Measurements from ENCODE around the gene TIMD4. TPM values are rescaled to one million over a fixed set of nuclear protein-coding genes. Genes with fewer than 3 reads are reported as not detected.
"Not testable (repeated sequence)": the region's sequence is repeated elsewhere in the genome, so short reads cannot be mapped to it uniquely, and the experiment has no call there.

The TIMD4 gene
- total and polyA plus RNA-seq, 8 donors: 0.50 TPM; not detected in 7

DNA sequence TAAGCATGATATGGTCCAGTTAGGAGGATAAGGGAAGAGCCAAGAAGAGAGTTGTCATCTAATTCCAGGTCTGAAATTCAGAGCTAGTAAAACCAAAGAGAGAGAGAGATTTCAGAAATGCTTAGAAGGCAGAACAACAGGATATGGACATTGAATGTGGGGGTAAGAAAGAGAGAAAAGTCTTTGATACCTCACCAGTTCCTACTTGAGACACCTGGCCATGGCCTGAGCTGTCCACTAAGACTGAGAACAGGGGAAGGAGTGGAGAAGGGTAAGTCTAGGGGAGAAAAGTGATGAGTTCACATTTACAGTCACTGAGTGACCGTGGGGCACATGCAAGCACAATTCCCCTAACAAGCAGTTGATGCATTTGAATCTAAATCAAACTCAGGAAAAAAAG is 35.5 kb downstream of the TIMD4 start:
- H3K9me3 ChIP-seq: no peaks in the 10 kb centered on the region
- no peak for TF ChIP-seq CTCF (IDR thresholded peaks at IDR 0.05)
- H3K27me3 ChIP-seq: no peaks in the 10 kb centered on the region
- DNase-seq: no peak
- no peak for FAIRE-seq
- H3K4me1 ChIP-seq: no peaks in the 10 kb centered on the region
- H3K27ac ChIP-seq: no peak overlapping the region
- 71 to 82% methylated on average over 1 of the region's 1 CpG for WGBS, 2 donors
- intact Hi-C loops (cut with DNase I): no loop called here
- no peaks in the 10 kb centered on the region for H3K36me3 ChIP-seq
- H3K4me3 ChIP-seq: no peak overlapping the region
- ATAC-seq: no peak

DNA sequence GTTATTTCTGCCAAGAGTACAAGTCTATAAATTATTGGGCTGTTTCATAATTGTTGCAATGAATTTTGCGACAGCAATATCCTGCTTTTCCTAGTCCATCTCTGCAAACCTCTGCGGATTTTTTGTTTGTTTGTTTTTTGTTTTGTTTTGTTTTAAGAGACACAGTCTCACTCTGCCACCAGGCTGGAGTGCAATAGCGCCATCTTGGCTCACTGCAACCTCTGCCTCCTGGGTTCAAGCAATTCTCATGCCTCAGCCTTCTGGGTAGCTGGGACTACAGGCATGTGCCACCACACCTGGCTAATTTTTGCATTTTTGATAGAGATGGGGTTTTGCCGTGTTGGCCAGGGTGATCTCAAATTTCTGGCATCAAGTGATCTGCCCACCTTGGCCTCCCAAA is 37.3 kb downstream of the TIMD4 start:
- ATAC-seq; H3K27me3 ChIP-seq; intact Hi-C loops (cut with DNase I); H3K9me3 ChIP-seq; H3K27ac ChIP-seq; H3K36me3 ChIP-seq; H3K4me1 ChIP-seq; H3K4me3 ChIP-seq; FAIRE-seq; DNase-seq: not testable (repeated sequence)
- WGBS, 2 donors: 69 to 75% methylated on average over 4 of the region's 4 CpGs

DNA sequence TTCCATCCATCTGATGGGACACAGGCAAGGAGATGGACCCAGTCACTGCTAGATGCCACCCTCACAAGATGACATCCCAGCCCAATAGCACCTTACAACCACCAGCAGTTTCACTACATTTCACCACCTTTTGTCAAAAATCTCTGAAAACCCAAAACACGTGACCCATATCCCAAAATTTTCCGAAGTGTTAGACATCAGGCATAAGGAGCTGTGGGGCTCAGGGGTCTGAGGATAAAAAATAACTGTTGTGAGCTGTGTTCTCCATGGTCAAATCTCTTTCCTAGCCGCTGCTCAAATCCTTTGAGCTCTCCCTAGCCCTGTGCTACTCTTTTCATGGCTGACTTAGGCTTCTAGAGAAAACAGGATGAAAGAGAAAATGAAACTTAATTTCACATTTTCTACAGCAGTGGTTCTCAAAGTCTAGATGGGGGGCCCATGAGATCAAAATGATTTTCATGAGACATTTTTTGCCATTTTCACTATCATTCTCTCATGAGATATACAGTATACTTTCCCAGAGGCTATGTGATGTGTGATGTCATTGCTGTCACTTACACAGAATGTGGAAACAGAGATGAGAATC is 40.7 kb downstream of the TIMD4 start:
- no peaks in the 10 kb centered on the region for H3K36me3 ChIP-seq
- DNase-seq (no peak), FAIRE-seq (no peak), ATAC-seq (no peak)
- H3K27ac ChIP-seq: no peak overlapping the region
- no peak for TF ChIP-seq CTCF (IDR thresholded peaks at IDR 0.05)
- H3K4me3 ChIP-seq: no peak overlapping the region
- 75 to 90% methylated on average over 3 of the region's 3 CpGs for WGBS, 2 donors
- no peaks in the 10 kb centered on the region for H3K4me1 ChIP-seq
- no peaks in the 10 kb centered on the region for H3K9me3 ChIP-seq
- intact Hi-C loops (cut with DNase I): no loop called here
- no peaks in the 10 kb centered on the region for H3K27me3 ChIP-seq

DNA sequence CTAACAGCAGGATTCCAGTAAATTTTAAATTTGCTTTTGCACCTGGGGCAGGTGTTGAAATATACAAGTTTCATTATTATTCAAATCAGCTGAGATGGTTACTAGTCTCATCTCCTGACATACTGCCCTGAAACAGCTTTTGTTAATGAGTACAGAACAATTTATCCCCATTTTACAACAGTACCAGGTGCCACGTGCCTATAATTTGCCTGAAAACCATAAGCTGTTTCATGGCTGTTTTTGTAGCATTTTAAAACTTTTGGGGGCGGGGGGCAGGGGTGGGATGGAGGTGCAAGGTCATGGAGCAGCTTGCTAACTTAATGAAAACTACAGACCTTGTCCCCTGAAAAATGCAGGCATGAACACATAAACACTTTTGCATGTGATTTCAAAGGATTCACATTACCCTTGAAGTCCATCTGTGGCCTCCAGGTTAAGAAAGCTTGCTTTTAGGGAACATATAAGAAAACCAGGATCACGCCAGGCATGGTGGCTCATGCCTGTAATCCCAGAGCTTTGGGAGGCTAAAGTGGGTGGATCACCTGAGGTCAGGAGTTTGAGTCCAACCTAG is 42.1 kb downstream of the TIMD4 start:
- intact Hi-C loops (cut with DNase I): no loop called here
- ATAC-seq (no peak), FAIRE-seq (no peak), DNase-seq (no peak)
- Histone ChIP-seq H3K36me3 (no peaks in the 10 kb centered on the region), H3K4me3 (no peak overlapping the region), H3K27ac (no peak overlapping the region), H3K4me1 (no peaks in the 10 kb centered on the region), H3K27me3 (no peaks in the 10 kb centered on the region), H3K9me3 (no peaks in the 10 kb centered on the region)
- WGBS, 2 donors: 50 to 56% methylated on average over 3 of the region's 3 CpGs
- no peak for TF ChIP-seq CTCF (IDR thresholded peaks at IDR 0.05)

GRCh38 chr5:156920042-156920860 is 42.8 kb downstream of the TIMD4 start:
- Histone ChIP-seq H3K27ac (no peak overlapping the region), H3K27me3 (no peaks in the 10 kb centered on the region), H3K36me3 (no peaks in the 10 kb centered on the region), H3K4me1 (no peaks in the 10 kb centered on the region), H3K9me3 (no peaks in the 10 kb centered on the region), H3K4me3 (no peak overlapping the region)
- WGBS, 2 donors: 47 to 49% methylated on average over 7 of the region's 7 CpGs
- ATAC-seq: peak; percentile 17 to 58 (median 36)
- DNase-seq: no peak
- intact Hi-C loops (cut with DNase I): no loop called here
- no peak for TF ChIP-seq CTCF (IDR thresholded peaks at IDR 0.05)
- no peak for FAIRE-seq
